CD4-positive, alpha-beta T cell treated with Interleukin-15 for 1 hour (primary cell): ENCODE measurements around the gene MOBP.
"Not testable (repeated sequence)": the region's sequence is repeated elsewhere in the genome, so short reads cannot be mapped to it uniquely, and the experiment has no call there.

Experiments used
- DNase-seq: peaks from one replicate; pipeline ENCODE4 v3.0.0-alpha.2; 2020

The MOBP gene, protein sequence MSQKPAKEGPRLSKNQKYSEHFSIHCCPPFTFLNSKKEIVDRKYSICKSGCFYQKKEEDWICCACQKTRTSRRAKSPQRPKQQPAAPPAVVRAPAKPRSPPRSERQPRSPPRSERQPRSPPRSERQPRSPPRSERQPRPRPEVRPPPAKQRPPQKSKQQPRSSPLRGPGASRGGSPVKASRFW

DNA sequence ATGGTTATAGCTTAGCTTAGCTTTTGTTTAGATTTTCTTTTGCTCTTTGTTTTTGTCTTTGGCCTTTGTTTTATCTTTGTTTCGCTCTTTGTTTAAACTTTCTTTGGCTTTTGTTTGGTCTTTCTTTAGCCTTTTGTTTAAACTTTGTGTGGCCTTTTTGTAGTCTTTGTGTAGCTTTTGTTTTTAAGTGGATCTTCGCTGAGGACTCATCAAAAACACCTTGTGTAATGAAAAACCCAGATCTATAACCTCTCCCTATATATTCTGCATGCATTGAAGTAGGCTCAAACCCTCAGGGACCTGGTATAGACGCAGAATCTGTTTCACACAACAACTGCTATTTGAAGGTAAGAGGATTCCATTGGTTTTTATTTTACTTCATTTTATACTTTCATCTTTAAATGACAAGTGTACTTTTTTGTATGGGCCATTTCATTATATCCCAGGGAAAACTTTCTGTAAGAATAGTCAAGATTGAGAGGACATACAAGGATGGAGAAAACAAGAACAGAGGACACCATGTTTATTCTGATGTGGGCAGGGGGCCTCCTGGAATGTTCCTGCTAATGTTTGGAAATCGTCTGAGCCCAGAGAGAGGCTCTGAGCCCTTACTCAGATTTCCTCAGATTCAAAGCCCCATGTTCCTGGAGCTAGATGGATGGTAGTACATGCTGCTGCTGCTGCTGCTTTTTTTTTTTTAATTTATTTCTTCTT, at the start of gene MOBP:
TSS of gene MOBP (plus strand) at position 287 of the 714 bp plus-strand sequence. CDS start 34,390 bp downstream, outside the sequence.
- no peak for DNase-seq

DNA sequence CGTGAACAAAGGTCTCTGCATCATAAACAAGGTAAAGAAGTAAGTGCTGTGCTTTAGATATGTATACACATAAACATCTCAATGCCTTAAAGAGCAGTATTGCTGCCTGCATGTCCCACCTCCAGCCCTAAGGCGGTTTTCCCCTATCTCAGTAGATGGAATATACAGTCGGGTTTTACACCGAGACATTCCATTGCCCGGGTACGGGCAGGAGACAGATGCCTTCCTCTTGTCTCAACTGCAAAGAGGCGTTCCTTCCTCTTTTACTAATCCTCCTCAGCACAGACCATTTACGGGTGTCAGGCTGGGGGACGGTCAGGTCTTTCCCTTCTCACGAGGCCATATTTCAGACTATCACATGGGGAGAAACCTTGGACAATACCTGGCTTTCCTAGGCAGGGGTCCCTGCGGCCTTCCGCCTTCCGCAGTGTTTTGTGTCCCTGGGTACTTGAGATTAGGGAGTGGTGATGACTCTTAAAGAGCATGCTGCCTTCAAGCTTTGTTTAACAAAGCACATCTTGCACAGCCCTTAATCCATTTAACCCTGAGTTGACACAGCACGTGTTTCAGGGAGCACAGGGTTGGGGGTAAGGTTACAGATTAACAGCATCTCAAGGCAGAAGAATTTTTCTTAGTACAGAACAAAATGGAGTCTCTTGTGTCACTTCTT, 48.8 kb upstream of the MOBP start:
- DNase-seq: not testable (repeated sequence)

DNA sequence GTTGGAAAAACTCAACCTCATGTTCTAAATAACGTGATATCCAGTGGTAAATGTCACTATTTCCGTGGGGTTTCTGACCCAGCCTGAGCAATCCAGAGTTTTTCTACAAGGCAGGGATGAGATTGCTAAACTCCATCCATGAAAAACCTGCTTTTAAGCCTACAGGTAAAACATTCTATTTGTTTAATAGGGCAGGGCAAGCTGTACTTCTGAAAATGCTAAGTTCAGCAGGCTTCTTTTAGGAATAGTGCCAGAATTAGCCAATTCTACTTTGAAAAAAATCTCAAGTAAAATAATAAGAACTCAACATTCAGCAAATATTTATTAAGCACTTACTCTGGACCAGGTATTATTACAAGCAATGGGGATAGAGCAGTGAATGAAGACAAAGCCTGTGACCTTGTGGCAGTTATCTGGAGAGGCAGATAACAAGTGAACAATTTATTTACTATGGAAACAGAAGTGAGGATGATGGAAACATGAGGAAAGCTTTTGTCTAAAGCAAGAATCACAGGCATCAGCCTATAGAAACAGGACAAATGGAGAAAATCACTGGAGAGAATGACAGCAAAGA, 47.7 kb upstream of the MOBP start:
- no peak for DNase-seq

DNA sequence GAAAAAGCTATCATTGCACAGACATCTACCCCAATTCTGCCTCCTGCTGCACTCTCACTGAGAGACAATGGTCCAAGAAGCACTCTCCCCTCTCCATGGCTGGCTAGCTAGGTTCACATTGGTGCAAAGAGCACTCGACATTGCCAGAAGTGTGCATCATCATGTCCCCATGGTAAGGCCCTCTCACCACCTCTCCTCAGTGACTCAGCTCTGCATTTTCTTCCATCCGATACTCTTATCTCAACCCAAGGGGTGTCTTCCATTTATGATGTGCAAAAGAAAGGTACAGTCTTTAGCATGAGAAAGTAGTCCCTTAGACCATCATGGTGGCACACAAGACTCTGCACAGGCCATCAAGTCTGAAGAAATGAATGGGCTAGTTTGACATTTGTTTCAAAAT, 46.9 kb upstream of the MOBP start:
- DNase-seq: no peak

DNA sequence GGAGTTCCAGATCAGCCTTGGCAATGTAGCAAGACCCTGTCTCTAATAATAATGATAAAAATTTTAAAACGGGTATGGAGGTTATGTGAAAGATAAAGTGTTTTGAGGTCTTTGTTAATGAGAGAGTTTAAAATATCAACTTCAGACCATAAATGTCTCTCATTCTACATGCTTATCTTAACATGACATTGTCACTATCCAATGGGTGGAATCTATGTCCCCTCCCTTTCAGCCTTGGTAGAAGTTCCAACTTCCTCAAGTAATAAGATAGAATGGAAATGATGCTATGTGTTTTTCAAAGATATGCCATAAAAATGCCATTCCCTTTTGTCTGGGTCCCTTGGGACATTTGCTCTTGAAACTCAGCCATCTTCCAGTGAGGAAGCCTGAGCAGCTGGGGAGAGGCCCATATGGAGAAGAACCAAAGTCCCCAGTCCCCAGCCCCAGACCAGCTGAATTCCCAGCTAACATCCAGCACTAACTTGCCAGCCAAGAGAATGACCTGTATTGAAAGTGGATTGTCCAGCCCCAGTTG, 44.0 kb upstream of the MOBP start:
- DNase-seq: no peak

DNA sequence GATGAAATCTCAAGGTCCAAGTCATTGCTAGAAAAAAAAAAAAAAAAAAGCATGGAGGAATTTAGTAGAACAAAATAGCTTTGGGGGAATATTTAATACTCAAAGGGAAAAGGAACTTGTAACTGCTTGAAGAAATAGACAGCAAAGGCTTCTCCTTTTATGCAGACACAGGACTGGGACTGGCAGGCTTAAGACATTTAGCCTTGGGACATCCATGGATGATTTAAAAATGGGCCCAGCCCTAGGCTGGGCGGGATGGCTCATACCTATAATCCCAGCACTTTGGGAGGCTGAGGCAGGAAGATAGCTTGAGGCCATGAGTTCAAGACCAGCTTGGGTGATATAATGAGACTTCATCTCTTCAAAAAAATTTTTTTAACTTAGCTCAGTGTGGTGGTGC, 41.2 kb upstream of the MOBP start:
- DNase-seq: no peak

DNA sequence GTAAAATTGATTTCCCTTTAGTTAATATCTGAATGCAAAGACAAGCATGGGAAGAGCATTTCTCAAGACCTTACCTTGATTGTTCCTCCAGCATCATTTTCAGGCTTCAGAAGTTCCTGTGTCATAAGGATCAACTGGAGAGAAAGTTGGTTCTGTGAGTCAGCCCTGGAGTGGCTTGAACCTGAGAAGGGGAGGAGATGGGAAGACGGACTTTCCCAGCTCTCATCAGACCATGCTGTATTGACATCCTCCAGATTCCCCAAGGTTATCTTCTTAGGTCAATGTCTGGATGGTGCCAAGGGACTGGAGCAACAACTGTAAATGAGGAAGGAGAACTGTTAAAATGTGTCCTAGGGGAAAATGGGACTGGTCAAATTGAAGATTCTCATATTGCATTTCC, 40.0 kb upstream of the MOBP start:
- DNase-seq: no peak

DNA sequence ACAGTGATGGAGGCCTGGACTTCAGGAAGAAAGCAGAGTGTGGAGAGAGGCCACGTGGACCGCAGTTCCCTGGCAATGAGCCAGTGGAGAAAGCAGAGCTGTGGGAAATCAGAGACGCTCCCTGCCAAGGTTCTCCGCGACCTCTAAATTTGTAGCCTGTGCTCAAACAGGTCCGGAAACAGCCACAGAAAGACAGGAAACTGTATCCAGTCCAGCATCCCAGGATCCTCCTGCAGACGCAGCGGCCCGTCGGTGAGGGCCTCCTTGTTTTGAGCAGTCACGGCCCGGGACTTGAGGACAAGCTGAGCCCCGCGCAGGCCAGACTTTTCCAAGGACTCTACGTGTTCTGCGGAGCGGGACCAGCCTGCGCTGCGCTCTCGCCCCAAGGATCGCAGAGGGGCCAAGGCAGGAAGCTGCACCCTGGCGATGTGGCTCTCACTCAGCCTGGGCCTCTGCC, 38.7 kb upstream of the MOBP start:
- no peak for DNase-seq

DNA sequence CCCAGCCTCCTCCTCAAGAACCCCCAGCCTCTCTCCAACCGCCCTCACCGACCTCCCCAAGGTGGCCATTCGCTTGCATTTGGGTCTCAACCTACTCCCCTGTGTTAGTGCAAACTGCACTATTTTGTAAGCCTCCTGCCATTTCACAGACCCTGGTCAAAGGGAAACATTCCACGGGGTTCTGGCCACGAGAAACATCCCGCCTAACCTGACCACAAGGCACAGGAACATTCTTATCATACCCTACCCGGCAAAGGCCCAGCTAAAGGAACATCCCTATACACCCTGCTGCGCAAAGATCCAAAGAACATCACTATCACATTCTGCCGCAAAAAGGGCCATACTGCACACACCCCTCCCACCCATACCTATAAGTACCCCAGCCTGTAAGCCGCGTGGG, 38.0 kb upstream of the MOBP start:
- DNase-seq: no peak

DNA sequence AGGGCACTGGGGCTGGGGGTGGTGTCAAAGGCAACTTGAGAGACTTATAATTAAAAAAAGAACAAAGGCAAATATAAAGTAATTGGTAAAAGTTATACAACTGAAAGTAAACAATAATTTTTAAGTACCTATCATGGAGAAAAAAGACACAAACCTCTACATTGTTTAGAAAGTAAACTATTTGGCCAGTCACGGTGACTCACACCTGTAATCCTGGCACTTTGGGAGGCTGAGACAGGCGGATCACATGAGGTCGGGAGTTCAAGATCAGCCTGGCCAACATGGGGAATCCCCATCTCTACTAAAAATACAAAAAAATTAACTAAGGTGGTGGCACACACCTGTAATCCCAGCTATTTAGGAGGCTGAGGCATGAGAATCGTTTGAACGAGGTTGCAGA, 35.1 kb upstream of the MOBP start:
- DNase-seq: no peak

DNA sequence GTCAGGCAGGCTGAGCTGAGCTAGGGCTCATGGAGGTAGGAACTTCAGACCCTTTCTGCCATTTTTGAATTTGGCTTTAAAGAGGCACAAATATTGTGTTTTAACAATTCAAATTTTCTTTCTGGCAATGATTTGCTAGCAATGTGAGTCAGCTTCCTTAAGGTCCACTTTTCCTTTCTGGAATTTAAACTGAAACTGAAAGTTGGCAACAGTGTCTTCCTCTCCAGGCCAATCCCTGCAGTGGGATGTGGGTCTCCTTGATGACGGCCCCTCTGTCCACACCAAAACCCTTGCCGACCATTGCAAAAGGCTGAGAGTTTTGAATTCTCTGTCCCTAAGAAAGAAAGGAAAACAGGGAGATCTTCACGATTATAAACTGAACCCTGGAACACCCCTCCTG, 33.8 kb upstream of the MOBP start:
- no peak for DNase-seq

DNA sequence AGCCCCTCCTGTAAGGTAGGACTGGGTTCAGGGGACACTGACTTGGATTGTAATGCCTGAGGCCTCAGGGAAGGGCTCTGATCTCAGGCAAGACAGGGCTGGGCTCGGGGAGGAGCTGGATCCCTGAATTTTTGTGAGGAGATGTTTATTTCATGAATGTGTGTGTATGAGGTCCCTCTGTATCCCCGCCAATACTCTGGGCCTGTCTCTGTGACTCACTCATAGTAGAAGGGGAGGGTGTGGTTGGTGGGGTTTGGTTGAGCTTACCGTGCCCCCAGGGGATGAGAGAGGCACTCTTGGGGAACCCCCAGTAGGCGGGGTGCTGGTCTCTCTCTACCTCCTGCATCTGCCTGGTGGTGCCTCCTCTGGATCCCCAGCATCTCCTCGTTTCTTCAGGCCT, 32.9 kb upstream of the MOBP start:
- no peak for DNase-seq

DNA sequence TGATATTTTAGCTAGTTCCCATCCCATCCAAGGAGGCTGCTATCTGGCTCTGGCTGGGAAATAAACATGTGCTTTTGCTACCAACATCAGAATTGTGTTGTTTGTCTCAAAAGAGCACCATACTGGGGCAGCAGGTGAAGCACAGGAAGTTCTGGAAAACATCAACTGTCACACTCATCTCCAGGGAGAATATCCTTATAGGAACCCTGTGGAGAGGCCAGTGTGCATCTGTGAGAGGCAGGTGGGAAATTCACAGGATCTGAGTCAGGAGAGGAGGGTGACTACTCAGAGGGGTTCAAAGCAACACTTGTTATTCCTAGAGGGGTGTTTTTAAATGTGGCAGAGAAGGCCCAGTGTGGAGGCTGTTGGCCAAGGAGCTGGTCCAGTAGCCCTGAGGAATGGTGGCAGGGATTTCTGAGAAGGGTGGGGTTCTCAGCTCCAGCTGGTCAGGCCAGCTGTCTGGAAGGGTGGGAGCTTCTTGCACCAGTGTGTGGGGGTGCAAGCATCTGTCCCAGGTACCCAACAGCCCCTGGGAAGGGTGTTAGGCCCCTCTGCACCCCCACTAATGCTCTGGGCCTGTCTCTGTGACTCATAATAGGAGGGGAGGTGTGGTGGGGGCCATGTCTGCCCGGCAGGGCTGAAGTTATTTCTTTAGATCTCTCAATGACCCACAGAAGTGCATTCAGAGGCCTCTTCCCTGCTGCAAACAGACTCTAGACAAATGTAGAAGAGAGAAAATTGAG, 32.3 kb upstream of the MOBP start:
- DNase-seq: no peak

DNA sequence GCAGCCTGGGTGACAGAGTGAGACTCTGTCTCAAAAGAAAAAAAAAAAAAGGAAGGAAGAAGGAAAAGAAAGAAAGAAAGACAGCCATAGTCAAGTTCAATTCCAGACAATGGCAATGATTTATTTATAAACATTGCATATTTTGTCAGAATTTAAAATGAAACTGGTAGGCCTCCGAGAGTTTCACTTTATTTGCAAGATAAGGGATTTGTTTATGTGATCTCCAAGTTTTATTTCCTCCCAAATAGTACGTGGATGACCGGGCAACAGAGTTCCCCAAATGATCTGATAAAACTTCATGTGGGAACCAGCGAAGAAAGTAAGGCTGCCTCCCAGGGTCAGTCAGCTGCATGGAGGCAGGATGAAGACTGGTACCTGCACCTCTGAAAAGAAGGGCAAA, 28.6 kb upstream of the MOBP start:
- no peak for DNase-seq

DNA sequence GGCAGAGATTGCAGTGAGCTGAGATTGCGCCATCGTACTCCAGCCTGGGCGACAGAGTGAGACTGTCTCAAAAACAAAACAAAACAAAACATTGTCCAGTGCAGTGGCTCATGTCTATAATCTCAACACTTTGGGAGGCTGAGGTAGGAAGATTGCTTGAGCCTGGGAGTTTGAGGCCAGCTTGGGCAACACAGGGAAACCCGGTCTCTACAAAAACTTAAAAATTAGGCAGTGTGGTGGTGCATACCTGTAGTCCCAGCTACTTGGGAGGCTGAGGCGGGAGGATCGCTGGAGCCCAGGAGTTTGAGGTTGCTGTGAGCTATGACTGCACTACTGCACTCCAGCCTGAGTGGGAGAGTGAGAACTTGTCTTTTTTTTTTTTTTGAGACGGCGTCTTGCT, 27.2 kb upstream of the MOBP start:
- DNase-seq: no peak

DNA sequence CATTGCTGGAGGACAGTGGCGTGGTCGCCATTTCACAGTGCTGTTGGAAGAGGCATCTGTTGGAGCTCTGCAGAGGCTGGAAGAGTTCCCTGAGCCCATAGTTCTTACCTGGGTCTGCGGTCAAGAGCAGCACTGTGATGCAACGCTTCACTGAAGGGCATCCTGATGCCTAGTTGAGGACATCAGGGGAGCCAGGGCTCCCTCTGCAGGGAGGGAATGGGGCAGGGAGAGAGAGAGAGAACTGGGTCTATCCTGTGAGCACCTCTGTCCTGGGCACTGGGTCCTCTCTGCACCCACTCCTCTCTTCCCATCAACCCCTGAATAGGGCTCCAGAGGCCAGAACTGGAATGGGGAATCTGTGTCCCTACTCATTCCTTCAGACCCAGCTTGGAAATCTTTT, 23.9 kb upstream of the MOBP start:
- DNase-seq: no peak

DNA sequence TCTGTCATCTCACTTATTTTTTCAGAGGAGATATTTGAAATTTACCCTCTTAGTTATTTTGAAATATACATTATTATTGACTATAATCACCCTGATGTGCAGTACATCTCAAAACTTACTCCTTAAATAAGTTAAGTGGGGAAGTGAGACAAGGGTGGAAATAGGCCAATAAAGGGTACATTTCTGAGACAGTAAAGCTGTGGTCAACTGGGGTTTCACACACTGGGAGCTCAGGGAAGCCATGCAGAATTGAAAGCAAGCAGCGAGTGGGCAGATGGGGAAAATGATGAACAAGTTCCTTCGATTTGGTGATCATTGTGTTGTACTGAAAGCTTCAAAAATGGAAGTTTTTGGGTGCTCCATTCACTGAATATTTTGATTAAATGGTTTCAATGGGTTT, 21.6 kb upstream of the MOBP start:
- no peak for DNase-seq

DNA sequence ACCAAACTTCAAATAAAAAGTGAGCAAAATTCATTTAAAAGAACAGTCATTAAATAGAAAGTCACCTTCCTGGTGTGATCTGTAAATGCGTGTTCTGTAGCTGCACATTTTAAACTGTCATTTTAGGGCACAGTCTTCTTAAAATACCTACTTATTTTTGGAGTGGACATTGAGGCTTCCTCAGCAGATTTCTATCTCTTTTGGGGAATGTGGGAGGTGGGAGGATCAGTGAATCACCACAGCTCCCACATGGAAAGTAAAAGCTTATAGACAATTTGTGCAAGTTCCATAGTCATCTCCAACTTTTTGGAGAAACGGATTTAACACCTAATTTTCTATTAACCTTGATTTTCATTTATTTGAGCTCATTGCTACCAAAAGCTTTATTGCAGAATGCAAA, 21.0 kb upstream of the MOBP start:
- no peak for DNase-seq

DNA sequence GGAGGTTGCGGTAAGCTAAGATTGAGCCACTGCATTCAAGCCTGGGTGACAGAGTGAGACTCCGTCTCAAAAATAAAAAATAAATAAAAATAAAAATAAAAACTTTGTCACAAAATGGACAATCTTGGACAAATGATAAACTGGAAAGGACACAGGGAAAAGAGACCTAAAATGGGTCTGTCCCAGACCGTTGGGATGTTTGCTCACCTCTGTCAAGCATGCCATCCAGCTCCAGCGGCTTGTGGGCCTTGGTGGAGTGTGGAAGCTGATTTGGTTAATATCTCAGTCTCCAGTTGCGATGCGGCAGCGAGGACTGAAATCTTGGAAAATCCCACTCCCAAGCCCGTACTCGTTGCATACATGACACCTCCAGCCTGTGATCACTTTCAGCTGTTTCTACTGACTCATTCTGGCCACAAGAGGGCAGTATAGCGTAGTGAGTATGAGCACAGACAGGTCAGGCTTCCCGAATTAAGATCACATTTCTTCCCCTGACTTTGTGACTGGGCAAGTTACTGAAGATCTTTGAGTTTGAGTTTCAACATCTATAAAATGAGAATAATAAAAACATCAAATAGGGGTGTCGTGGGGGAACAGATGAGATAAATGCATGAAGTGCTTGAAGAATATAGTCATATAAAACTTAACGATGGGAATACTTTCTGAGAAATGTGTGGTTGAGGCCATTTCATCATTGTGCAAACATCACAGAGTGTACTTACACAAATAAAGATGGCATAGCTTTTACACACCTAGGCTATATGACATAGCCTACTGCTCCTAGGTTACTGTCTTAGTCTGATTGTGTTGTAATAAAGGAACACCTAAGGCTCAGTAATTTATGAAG, 19.6 kb upstream of the MOBP start:
- peak; percentile 40 for DNase-seq

DNA sequence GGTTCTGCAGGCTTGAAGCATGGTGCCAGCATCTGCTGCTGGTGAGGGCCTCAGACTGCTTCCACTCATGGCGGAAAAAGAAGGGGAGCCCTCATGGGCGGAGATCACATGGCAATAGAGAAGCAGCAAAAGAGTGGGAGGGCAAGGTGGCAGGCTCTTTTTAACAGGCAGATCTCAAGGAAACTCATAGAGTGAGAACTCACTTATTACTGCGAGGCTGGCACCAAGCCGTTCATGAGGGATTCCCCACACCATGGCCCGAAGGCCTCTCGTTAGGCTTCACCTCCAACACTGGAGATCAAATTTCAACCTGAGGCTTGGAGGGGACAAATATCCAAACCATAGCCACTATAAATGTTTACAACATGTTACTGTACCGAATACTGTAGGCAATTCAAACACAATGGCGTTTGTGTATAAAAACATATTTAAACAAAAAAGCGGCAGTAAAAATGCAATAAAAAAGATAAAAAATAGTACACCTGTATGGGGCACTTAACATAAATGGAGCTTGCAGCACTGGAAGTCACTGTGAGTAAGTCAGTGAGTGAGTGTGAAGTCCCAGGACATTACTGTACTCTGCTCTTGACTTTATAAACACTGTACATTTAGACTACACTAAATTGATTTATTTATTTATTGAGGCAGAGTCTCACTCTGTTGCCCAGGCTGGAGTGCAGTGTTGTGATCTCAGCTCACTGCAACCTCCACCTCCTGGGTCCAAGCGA, 18.8 kb upstream of the MOBP start:
- no peak for DNase-seq

DNA sequence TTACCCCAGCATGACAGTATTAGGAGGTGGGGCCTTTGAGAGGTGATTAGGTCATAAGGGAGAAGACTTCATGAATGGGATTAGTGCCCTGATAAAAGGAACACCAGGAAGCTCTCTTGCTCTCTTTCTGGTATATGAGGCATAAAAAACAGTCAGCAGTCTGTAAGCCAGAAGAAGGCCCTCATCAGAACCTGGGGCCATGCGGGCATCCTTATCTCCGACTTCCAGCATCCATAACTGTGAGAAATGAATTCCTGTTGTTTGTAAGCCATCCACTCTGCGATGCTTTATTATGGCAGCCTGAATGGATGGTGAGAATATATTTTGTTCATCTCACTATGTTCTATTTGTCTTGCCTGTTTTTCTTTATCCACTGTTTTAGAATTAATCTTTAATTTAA, 17.7 kb upstream of the MOBP start:
- DNase-seq: no peak
